ENCODE data around the gene MCM10. TPM values are rescaled to one million over a fixed set of nuclear protein-coding genes. Genes with fewer than 3 reads are reported as not detected.

MCM10 gene
- total RNA-seq, 2 donors from 2014 or later, result 38.2 to 44.8 TPM

DNA sequence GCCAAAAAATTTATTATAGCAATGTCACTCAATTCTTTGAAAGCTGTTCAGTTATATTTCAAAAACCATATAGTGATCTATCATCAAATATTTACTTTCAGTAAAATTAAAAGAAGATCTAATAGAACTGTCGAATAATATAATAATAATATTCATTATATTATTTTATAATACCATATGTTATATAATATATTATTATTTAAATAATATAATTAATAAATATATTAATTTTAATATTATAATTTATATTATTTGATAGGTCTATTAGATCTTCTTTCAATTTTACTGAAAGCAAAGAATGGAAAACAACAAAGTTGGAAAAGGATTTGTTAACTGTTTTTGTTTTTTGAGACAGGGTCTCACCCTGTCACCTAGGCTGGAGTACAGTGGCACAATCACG is 95.3 kb downstream of the MCM10 start:
- 95 to 100% methylated on average over 1 of the region's 2 CpGs for WGBS, 2 experiments (ENCODE audit: insufficient coverage in 1 of 2, insufficient read length in 1 of 2)
- Histone ChIP-seq H3K36me3 (ENCODE audit: control insufficient read depth, insufficient read depth, low read length) (no peaks in the 10 kb centered on the region), H3K9ac (ENCODE audit: extremely low read depth, low read length, poor library complexity, severe bottlenecking) (no peak overlapping the region), H3K9me3 (ENCODE audit: control insufficient read depth, low read length) (no peaks in the 10 kb centered on the region), H3K4me3 (ENCODE audit: low read length) (no peak overlapping the region), H3K4me1 (ENCODE audit: control insufficient read depth, insufficient read depth, low read length) (no peaks in the 10 kb centered on the region), H3K27me3 (ENCODE audit: control insufficient read depth, insufficient read depth, low read length, poor library complexity, severe bottlenecking) (no peaks in the 10 kb centered on the region), H3K27ac (ENCODE audit: low read depth, low read length) (no peak overlapping the region)
- no peak overlapping the region for H3K27ac Mint-ChIP-seq
- H3K4me3 Mint-ChIP-seq, result no peak overlapping the region
- no peaks in the 10 kb centered on the region for H3K4me1 Mint-ChIP-seq
- no peaks in the 10 kb centered on the region for H3K36me3 Mint-ChIP-seq (ENCODE audit: low read depth)
- no peaks in the 10 kb centered on the region for H3K27me3 Mint-ChIP-seq (ENCODE audit: insufficient read depth)
- TF ChIP-seq, protein P1, sequence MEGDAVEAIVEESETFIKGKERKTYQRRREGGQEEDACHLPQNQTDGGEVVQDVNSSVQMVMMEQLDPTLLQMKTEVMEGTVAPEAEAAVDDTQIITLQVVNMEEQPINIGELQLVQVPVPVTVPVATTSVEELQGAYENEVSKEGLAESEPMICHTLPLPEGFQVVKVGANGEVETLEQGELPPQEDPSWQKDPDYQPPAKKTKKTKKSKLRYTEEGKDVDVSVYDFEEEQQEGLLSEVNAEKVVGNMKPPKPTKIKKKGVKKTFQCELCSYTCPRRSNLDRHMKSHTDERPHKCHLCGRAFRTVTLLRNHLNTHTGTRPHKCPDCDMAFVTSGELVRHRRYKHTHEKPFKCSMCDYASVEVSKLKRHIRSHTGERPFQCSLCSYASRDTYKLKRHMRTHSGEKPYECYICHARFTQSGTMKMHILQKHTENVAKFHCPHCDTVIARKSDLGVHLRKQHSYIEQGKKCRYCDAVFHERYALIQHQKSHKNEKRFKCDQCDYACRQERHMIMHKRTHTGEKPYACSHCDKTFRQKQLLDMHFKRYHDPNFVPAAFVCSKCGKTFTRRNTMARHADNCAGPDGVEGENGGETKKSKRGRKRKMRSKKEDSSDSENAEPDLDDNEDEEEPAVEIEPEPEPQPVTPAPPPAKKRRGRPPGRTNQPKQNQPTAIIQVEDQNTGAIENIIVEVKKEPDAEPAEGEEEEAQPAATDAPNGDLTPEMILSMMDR (conservative IDR thresholded peaks at IDR 0.05), result no peak
- peaks cover 10% of the 10 kb centered on the region for H3K9me3 Mint-ChIP-seq
- DNase-seq, result no peak

DNA sequence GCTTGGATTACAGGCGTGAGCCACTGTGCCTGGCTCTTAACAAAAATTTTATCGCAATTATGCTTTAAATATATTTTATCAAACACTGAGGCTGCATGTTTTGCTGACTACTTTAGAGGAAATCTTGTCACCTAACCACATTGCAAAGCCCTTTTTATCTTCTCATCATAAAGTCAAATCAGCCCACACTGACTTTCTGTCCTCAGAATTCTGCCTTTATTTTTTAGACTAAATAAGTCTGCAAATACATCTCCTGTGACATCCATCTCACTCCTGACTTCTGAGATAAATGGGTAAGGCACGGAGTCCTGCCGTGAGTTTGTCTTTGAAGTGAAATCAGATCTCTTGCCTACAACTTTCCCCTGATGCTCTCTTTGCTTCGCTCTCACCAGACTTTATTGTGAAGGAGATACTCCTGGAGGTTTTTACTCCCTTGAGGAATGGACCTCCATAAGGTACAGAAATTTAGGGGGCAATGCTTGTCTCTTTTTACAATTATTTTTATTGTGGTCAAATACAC is 96.3 kb downstream of the MCM10 start:
- TF ChIP-seq, protein P1 (conservative IDR thresholded peaks at IDR 0.05), result no peak
- Histone ChIP-seq H3K27ac (ENCODE audit: low read depth, low read length) (no peak overlapping the region), H3K9ac (ENCODE audit: extremely low read depth, low read length, poor library complexity, severe bottlenecking) (no peak overlapping the region)

More for the DNA sequence above, 96.3 kb downstream of the MCM10 start:
- Mint-ChIP-seq H3K4me3 (no peak overlapping the region), H3K4me1 (no peaks in the 10 kb centered on the region), H3K27ac (no peak overlapping the region), H3K36me3 (ENCODE audit: low read depth) (no peaks in the 10 kb centered on the region), H3K27me3 (ENCODE audit: insufficient read depth) (peaks cover 3% of the 10 kb centered on the region), H3K9me3 (peaks cover 10% of the 10 kb centered on the region)
- Histone ChIP-seq H3K4me3 (ENCODE audit: low read length) (no peak overlapping the region), H3K4me1 (ENCODE audit: control insufficient read depth, insufficient read depth, low read length) (no peaks in the 10 kb centered on the region), H3K36me3 (ENCODE audit: control insufficient read depth, insufficient read depth, low read length) (no peaks in the 10 kb centered on the region), H3K27me3 (ENCODE audit: control insufficient read depth, insufficient read depth, low read length, poor library complexity, severe bottlenecking) (no peaks in the 10 kb centered on the region), H3K9me3 (ENCODE audit: control insufficient read depth, low read length) (no peaks in the 10 kb centered on the region)
- 80 to 88% methylated on average over 3 to 5 of the region's 5 CpGs for WGBS, 2 experiments (ENCODE audit: insufficient coverage in 1 of 2, insufficient read length in 1 of 2)
- DNase-seq, result no peak

Other genes with a start within 250 kb of the MCM10 start
- 10 to 100 TPM in 1 of 2 donors, 1 to 10 TPM in 1; 4.6 to 12.3 TPM for gene CCDC3, start 159.8 kb upstream of the MCM10 start, total RNA-seq
- 10 to 100 TPM; 22.7 to 23.3 TPM for gene OPTN, start 61.4 kb upstream of the MCM10 start, total RNA-seq
- gene UCMA, start 72.8 kb downstream of the MCM10 start, total RNA-seq, result not detected
- 10 to 100 TPM; 17.2 to 37.9 TPM for gene PHYH, start 138.5 kb downstream of the MCM10 start, total RNA-seq
- 100 to 1,000 TPM; 127 to 268 TPM for gene SEPHS1, start 186.7 kb downstream of the MCM10 start, total RNA-seq